HG03342 (cell line): Measurements from ENCODE around the gene LIN9.
"Not testable (repeated sequence)": the region's sequence is repeated elsewhere in the genome, so short reads cannot be mapped to it uniquely, and the experiment has no call there.

ENCODE experiments used
- ATAC-seq: cut with Tn5 transposase; IDR thresholded peaks from one replicate; pipeline ENCODE4 v1.9.1; 2021; ENCODE audit warnings: mild to moderate bottlenecking, moderate library complexity; ENCODE audit not compliant: unreplicated experiment

The LIN9 gene

GRCh38 chr1:226276077-226276682 is 32.8 kb downstream of the LIN9 start:
- no peak for ATAC-seq

- no peak for ATAC-seq
Measured at GRCh38 chr1:226274138-226274537, 34.8 kb downstream of the LIN9 start.

- ATAC-seq = not testable (repeated sequence)
Measured at GRCh38 chr1:226272233-226272902, 36.6 kb downstream of the LIN9 start.

- no peak for ATAC-seq
Measured at GRCh38 chr1:226268421-226269124, 40.4 kb downstream of the LIN9 start.

- ATAC-seq = no peak
Measured at GRCh38 chr1:226261818-226262217, 47.1 kb downstream of the LIN9 start.

- no peak for ATAC-seq
Measured at GRCh38 chr1:226255380-226255779, 53.6 kb downstream of the LIN9 start.

- no peak for ATAC-seq
Measured at GRCh38 chr1:226253933-226254332, 55.0 kb downstream of the LIN9 start.

GRCh38 chr1:226252841-226253240 is 56.1 kb downstream of the LIN9 start:
- ATAC-seq = not testable (repeated sequence)

GRCh38 chr1:226250511-226250910 is 58.5 kb downstream of the LIN9 start:
- ATAC-seq = no peak

GRCh38 chr1:226248796-226249195 is 60.2 kb downstream of the LIN9 start:
- no peak for ATAC-seq

- ATAC-seq = no peak
Measured at GRCh38 chr1:226248091-226248490, 60.9 kb downstream of the LIN9 start.

GRCh38 chr1:226239421-226239820 is 69.5 kb downstream of the LIN9 start:
- no peak for ATAC-seq

- no peak for ATAC-seq
Measured at GRCh38 chr1:226236826-226237225, 72.1 kb downstream of the LIN9 start.

GRCh38 chr1:226233806-226234205 is 75.2 kb downstream of the LIN9 start:
- no peak for ATAC-seq

- peak; percentile 75 for ATAC-seq
Measured at GRCh38 chr1:226233293-226233692, 75.7 kb downstream of the LIN9 start.

- no peak for ATAC-seq
Measured at GRCh38 chr1:226226601-226227000, 82.4 kb downstream of the LIN9 start.

- ATAC-seq = peak; percentile 62
Measured at GRCh38 chr1:226223786-226224244, 85.1 kb downstream of the LIN9 start.

- ATAC-seq = peak; percentile 37
Measured at GRCh38 chr1:226223157-226223785, 85.7 kb downstream of the LIN9 start, which contains the start of gene MIXL1. Gene MIXL1, plus strand, starts transcription at chr1:226223664. Its CDS starts 18 bp downstream, at chr1:226223682.

- no peak for ATAC-seq
Measured at GRCh38 chr1:226222686-226223085, 86.3 kb downstream of the LIN9 start.

- ATAC-seq = no peak
Measured at GRCh38 chr1:226220473-226221189, 88.3 kb downstream of the LIN9 start.

- no peak for ATAC-seq
Measured at GRCh38 chr1:226217273-226217672, 91.7 kb downstream of the LIN9 start.
